B cell (primary cell): ENCODE results near the gene ABL1. TPM values are rescaled to one million over a fixed set of nuclear protein-coding genes. Genes with fewer than 3 reads are reported as not detected.

Experiments
- ATAC-seq: fragments of 200-7000 bp; cut with Tn5 transposase; one replicate; pipeline ENCODE4 v1.10.0; 2021; ENCODE audit warnings: low read depth, mild to moderate bottlenecking, moderate number of reproducible peaks, moderate library complexity
- CTCF ChIA-PET: fragments of 350-600 bp; sonication (Branson Sonifier 250); formaldehyde crosslinking; loops from one replicate; lab custom pipeline; 2021; ENCODE audit warnings: antibody characterized with exemption, inconsistent platforms; lab: Charles Lee
- POLR2A ChIA-PET: fragments of 350-600 bp; sonication (Branson Sonifier 250); formaldehyde crosslinking; loops from one replicate; lab custom pipeline; 2021; ENCODE audit warnings: antibody characterized with exemption; lab: Charles Lee
- DNase-seq: peaks from one replicate; pipeline ENCODE4 v3.0.0; 2013
- H2AFZ ChIP-seq: 2 replicates; pipeline ENCODE4 v1.6.1; 2012; ENCODE audit warnings: mild to moderate bottlenecking, low read depth, low read length; ENCODE audit not compliant: insufficient read depth, poor library complexity, severe bottlenecking
- H3K27ac ChIP-seq, 2 donors: 1 replicate in 1 of 2; 2 replicates in 1 of 2; pipeline ENCODE4 v1.5.1; 2012 to 2013; ENCODE audit warnings: low read length in 2 of 2, mild to moderate bottlenecking in 2 of 2, moderate library complexity in 1 of 2
- H3K27me3 ChIP-seq, 4 experiments: fragments of 200-600 bp in 1 of 4; sonication (generic) in 1 of 4; replicated peaks in 1 of 4; 1 replicate in 2 of 4; 2 replicates in 2 of 4; pipeline versions ENCODE4 v1.6.1 to v1.7.0; 2013 to 2016; ENCODE audit warnings: low read length in 3 of 4, mild to moderate bottlenecking in 2 of 4, mixed read lengths in 1 of 4, moderate library complexity in 1 of 4; ENCODE audit not compliant: insufficient read depth in 4 of 4, control insufficient read depth in 3 of 4; ENCODE audit errors: control extremely low read depth in 1 of 4
- H3K36me3 ChIP-seq, 2 experiments: replicated peaks in 1 of 2; 1 replicate in 1 of 2; 2 replicates in 1 of 2; pipeline versions ENCODE4 v1.6.1 to v1.7.1; 2013; ENCODE audit warnings: low read length in 1 of 2; ENCODE audit not compliant: insufficient read depth in 2 of 2, control insufficient read depth in 1 of 2; ENCODE audit errors: control extremely low read depth in 1 of 2, extremely low read depth in 1 of 2
- H3K4me1 ChIP-seq, 2 donors: fragments of 200-600 bp in 1 of 2; sonication (generic) in 1 of 2; 1 replicate in 1 of 2; 2 replicates in 1 of 2; pipeline versions ENCODE4 v1.5.1 to v1.6.1; 2013 to 2017; ENCODE audit warnings: low read length in 2 of 2; ENCODE audit not compliant: control insufficient read depth in 2 of 2, insufficient read depth in 2 of 2
- H3K4me2 ChIP-seq: replicated peaks from 2 replicates; pipeline ENCODE3; 2012; ENCODE audit warnings: mild to moderate bottlenecking, low read depth, low read length; ENCODE audit not compliant: poor library complexity, severe bottlenecking
- H3K4me3 ChIP-seq, 5 experiments: fragments of 200-600 bp in 1 of 5; sonication (generic) in 1 of 5; 1 replicate in 3 of 5; 2 replicates in 2 of 5; pipeline versions ENCODE4 v1.5.1 to v1.7.0; 2011 to 2016; ENCODE audit warnings: low read length in 4 of 5, mild to moderate bottlenecking in 4 of 5, low read depth in 2 of 5, control low read depth in 1 of 5, moderate library complexity in 1 of 5; ENCODE audit not compliant: insufficient read depth in 1 of 5; ENCODE audit errors: control extremely low read depth in 1 of 5, extremely low read depth in 1 of 5
- H3K79me2 ChIP-seq: fragments of 200-600 bp; sonication (generic); one replicate; pipeline ENCODE4 v1.6.0; 2016; ENCODE audit warnings: low read length; ENCODE audit not compliant: control insufficient read depth, insufficient read depth
- H3K9ac ChIP-seq: fragments of 200-600 bp; sonication (generic); 2 replicates; pipeline ENCODE4 v1.6.1; 2017; ENCODE audit warnings: mild to moderate bottlenecking, low read length, moderate library complexity
- H3K9me3 ChIP-seq, 3 donors: one replicate each; pipeline versions ENCODE4 v1.6.1 to v1.7.1; 2013; ENCODE audit warnings: low read length in 2 of 3; ENCODE audit not compliant: control insufficient read depth in 2 of 3, insufficient read depth in 1 of 3; ENCODE audit errors: control extremely low read depth in 1 of 3
- H4K20me1 ChIP-seq: 2 replicates; pipeline ENCODE4 v1.6.0; 2012; ENCODE audit warnings: mild to moderate bottlenecking, low read length; ENCODE audit not compliant: insufficient read depth, control insufficient read depth, poor library complexity, severe bottlenecking
- H3K27ac Mint-ChIP-seq: one replicate; pipeline ENCODE4 v1.8.0; 2021; ENCODE audit warnings: mixed read lengths
- H3K27me3 Mint-ChIP-seq: one replicate; pipeline ENCODE4 v1.8.0; 2021; ENCODE audit warnings: mixed read lengths
- H3K4me1 Mint-ChIP-seq: one replicate; pipeline ENCODE4 v1.8.0; 2021; ENCODE audit warnings: mixed read lengths
- H3K4me3 Mint-ChIP-seq: one replicate; pipeline ENCODE4 v1.8.0; 2021; ENCODE audit warnings: mixed read lengths
- H3K9me3 Mint-ChIP-seq: one replicate; pipeline ENCODE4 v1.8.0; 2022; ENCODE audit warnings: mixed read lengths; ENCODE audit not compliant: insufficient read depth
- CTCF ChIP-seq: fragments of 200-600 bp; IDR thresholded peaks from one replicate; pipeline ENCODE4 v1.8.0; 2022; ENCODE audit warnings: antibody characterized with exemption, mild to moderate bottlenecking
- EZH2 ChIP-seq: IDR thresholded peaks from 2 replicates; pipeline ENCODE4 v1.6.1; 2012; ENCODE audit warnings: borderline replicate concordance, low read depth, mild to moderate bottlenecking, moderate library complexity, low read length; ENCODE audit not compliant: insufficient read depth, poor library complexity, severe bottlenecking
- WGBS: methylation state at CpG from one replicate; pipeline ENCODE4 v1.1.5; 2013; ENCODE audit warnings: missing lambda C conversion rate; ENCODE audit not compliant: insufficient coverage; 5-methylcytosine and 5-hydroxymethylcytosine counted together
- intact Hi-C: fragments of 100-400 bp; cut with micrococcal nuclease; formaldehyde crosslinking; loops from one replicate; pipeline ENCODE4 v1.10.0; 2022
- polyA plus RNA-seq: library from polyadenylated mRNA; depleted of rRNA; stranded (reverse); fragments of >200 nt; gene quantifications from 2 replicates; pipeline ENCODE4 v1.2.3, GENCODE V29; 2012
- total RNA-seq, 2 donors: library from RNA; stranded (reverse); fragments of 120-200 nt in 1 of 2; gene quantifications; 1 replicate in 1 of 2; 2 replicates in 1 of 2; pipeline versions ENCODE4 v1.2.3 to v1.2.4, GENCODE V29; 2013 to 2022

Gene ABL1
- total and polyA plus RNA-seq, 2 donors (not counting 1 experiment from before 2014, with no cell fraction given) = 11.9 to 46.0 TPM

GRCh38 chr9:130906735-130907416 is 71.8 kb downstream of the ABL1 start:
- Histone ChIP-seq H3K27ac (no peak overlapping the region), H3K4me3 (no peak overlapping the region), H3K9me3 (peaks cover 0 to 8% (median 0%) of the 10 kb centered on the region in 3 donors), H3K36me3 (no peaks in the 10 kb centered on the region), H3K27me3 (no peaks in the 10 kb centered on the region), H3K9ac (no peak overlapping the region), H3K4me1 (no peaks in the 10 kb centered on the region), H3K79me2 (no peaks in the 10 kb centered on the region), H3K4me2 (no peak overlapping the region), H4K20me1 (no peaks in the 10 kb centered on the region), H2AFZ (no peak overlapping the region)
- no peaks in the 10 kb centered on the region for H3K9me3 Mint-ChIP-seq
- no peaks in the 10 kb centered on the region for H3K4me1 Mint-ChIP-seq
- CTCF ChIA-PET = no interaction called here
- ATAC-seq = no peak
- TF ChIP-seq EZH2 = no peak
- no peak for TF ChIP-seq CTCF
- 80% methylated on average over 9 of the region's 21 CpGs for WGBS
- H3K27ac Mint-ChIP-seq = no peak overlapping the region
- POLR2A ChIA-PET = no interaction called here
- intact Hi-C loops = no loop called here
- peaks cover 5% of the 10 kb centered on the region for H3K27me3 Mint-ChIP-seq
- no peak overlapping the region for H3K4me3 Mint-ChIP-seq
- no peak for DNase-seq

DNA sequence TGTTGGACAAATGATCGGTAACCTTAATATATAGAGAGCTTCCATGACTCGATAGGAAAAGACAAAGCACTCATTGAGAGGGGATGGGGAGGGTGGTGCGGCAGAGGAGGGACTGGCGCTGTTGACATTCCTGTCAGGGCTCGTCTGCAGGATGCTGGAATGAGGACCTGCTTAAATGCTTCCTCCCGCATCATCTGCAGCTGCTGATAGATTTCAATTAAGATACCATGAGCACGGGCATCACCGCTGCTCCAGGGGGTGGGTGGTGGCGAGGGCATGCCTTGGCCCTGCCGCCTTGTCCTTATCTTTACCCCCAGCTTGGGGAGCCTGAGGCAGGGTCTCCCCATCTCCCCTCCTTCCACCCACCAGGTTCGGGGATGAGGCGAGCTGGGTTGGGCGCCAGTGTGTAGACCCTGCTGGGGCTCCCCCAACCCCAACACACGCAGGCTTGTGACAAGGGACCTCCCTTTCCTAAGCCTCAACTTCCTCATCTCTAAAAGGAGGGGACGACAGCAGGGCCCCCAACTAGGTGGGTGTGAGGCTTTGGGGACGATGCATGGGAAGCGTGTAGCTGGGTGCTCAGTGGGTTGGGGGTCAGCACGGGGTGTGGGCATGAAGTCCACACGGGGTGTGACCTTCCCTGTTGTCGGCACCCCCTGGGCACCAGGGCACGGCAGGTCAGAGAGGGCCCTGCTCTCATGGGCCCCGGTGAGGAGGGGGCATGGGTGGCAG is 73.3 kb downstream of the ABL1 start:
- H3K27ac ChIP-seq = no peak overlapping the region
- no peaks in the 10 kb centered on the region for H4K20me1 ChIP-seq
- ATAC-seq (no peak), DNase-seq (no peak)
- H3K4me3 Mint-ChIP-seq = no peak overlapping the region
- no peaks in the 10 kb centered on the region for H3K27me3 ChIP-seq
- no peak overlapping the region for H3K27ac Mint-ChIP-seq
- intact Hi-C loops = no loop called here
- POLR2A ChIA-PET = no interaction called here
- H3K4me3 ChIP-seq = no peak overlapping the region
- no peaks in the 10 kb centered on the region for H3K36me3 ChIP-seq
- H3K9me3 Mint-ChIP-seq = no peaks in the 10 kb centered on the region
- H2AFZ ChIP-seq = no peak overlapping the region
- no peak overlapping the region for H3K4me2 ChIP-seq
- no peaks in the 10 kb centered on the region for H3K79me2 ChIP-seq
- H3K9ac ChIP-seq = no peak overlapping the region
- TF ChIP-seq EZH2 (no peak), CTCF (no peak)
- WGBS = 61% methylated on average over 17 of the region's 22 CpGs
- peaks cover 0 to 8% (median 0%) of the 10 kb centered on the region in 3 donors for H3K9me3 ChIP-seq
- peaks cover 5% of the 10 kb centered on the region for H3K27me3 Mint-ChIP-seq
- H3K4me1 Mint-ChIP-seq = no peaks in the 10 kb centered on the region
- CTCF ChIA-PET = no interaction called here
- H3K4me1 ChIP-seq = no peaks in the 10 kb centered on the region
